PFSK-1 (cell line): ENCODE measurements around the gene PIK3R1.

Experiments used
- FOXP2 ChIP-seq: optimal IDR thresholded peaks from 2 replicates; pipeline ENCODE3; 2011; ENCODE audit warnings: borderline replicate concordance, control low read depth, inconsistent platforms; ENCODE audit not compliant: insufficient read depth; ENCODE audit errors: extremely low read length, extremely low read depth
- POLR2AphosphoS5 ChIP-seq: IDR thresholded peaks from 2 replicates; pipeline ENCODE4 v1.6.1; 2012; ENCODE audit warnings: low read depth, mild to moderate bottlenecking, control low read depth, low read length, moderate library complexity
- SIN3A ChIP-seq: IDR thresholded peaks from 2 replicates; pipeline ENCODE4 v1.6.1; 2012; ENCODE audit warnings: mild to moderate bottlenecking, low read length, moderate library complexity, borderline replicate concordance; ENCODE audit not compliant: insufficient read depth
- TAF1 ChIP-seq: IDR thresholded peaks from 2 replicates; pipeline ENCODE4 v1.6.1; 2012; ENCODE audit warnings: low read length, control low read depth, borderline replicate concordance; ENCODE audit not compliant: insufficient read depth
- TF ChIP-seq, protein P1 (sequence below), 2 experiments: IDR thresholded peaks; 2 replicates each; pipeline versions ENCODE4 v1.6.1 to v1.8.0; 2011 to 2012; ENCODE audit warnings: low read depth in 2 of 2, low read length in 2 of 2, control low read depth in 1 of 2, inconsistent platforms in 1 of 2, mild to moderate bottlenecking in 1 of 2, moderate library complexity in 1 of 2; ENCODE audit not compliant: insufficient read depth in 1 of 2

The PIK3R1 gene

GRCh38 chr5:68277431-68277830 is 61.9 kb downstream of the PIK3R1 start:
- TF ChIP-seq SIN3A (no peak), FOXP2 (no peak), POLR2AphosphoS5 (no peak), TAF1 (no peak)
- TF ChIP-seq, protein P1, sequence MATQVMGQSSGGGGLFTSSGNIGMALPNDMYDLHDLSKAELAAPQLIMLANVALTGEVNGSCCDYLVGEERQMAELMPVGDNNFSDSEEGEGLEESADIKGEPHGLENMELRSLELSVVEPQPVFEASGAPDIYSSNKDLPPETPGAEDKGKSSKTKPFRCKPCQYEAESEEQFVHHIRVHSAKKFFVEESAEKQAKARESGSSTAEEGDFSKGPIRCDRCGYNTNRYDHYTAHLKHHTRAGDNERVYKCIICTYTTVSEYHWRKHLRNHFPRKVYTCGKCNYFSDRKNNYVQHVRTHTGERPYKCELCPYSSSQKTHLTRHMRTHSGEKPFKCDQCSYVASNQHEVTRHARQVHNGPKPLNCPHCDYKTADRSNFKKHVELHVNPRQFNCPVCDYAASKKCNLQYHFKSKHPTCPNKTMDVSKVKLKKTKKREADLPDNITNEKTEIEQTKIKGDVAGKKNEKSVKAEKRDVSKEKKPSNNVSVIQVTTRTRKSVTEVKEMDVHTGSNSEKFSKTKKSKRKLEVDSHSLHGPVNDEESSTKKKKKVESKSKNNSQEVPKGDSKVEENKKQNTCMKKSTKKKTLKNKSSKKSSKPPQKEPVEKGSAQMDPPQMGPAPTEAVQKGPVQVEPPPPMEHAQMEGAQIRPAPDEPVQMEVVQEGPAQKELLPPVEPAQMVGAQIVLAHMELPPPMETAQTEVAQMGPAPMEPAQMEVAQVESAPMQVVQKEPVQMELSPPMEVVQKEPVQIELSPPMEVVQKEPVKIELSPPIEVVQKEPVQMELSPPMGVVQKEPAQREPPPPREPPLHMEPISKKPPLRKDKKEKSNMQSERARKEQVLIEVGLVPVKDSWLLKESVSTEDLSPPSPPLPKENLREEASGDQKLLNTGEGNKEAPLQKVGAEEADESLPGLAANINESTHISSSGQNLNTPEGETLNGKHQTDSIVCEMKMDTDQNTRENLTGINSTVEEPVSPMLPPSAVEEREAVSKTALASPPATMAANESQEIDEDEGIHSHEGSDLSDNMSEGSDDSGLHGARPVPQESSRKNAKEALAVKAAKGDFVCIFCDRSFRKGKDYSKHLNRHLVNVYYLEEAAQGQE (IDR thresholded peaks at IDR 0.05; ENCODE audit: insufficient read depth in 1 of 2, low read depth in 2 of 2, low read length in 2 of 2), result no peak

DNA sequence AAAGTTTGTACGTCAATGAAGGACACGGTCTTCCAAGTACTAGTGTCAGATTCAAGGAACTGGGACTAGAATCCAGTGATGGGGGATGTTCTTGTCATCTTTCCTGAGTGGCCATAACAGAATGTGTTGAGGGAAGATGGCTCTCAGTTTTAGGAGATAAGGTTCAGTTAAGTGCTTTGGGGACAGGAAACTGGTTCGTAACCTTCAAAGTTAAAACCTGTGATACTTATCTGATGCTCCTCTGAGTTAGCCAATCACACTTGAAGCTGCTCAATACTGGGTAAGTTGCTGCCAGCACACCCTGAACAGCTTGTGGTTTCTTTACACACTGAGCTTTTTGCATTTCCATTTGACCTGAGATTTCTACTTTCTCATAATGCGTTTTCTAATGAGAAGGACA is 64.4 kb downstream of the PIK3R1 start:
- TF ChIP-seq SIN3A, result no peak
- TF ChIP-seq, protein P1 (IDR thresholded peaks at IDR 0.05; ENCODE audit: insufficient read depth in 1 of 2, low read depth in 2 of 2, low read length in 2 of 2), result no peak
- TF ChIP-seq FOXP2, result no peak
- no peak for TF ChIP-seq TAF1
- TF ChIP-seq POLR2AphosphoS5, result no peak

DNA sequence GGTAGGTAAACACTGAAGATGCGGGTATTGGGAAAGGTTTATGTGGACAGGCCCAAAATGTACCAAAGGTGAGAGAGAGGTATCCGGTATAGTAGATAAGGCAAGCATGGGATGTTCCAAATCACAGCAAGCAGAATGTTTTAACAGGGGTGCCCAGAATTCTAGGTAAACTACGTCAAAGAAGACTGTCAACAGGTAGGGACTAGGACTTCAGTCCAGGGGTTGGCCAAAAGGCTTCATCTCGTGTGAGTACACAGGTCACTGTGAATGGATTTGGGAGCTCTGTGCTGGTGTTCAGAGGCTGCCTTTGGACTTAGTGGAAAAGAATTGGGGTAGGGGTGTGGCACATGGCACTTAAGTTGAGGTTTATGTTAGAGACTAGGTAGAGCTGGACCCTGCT is 66.4 kb downstream of the PIK3R1 start:
- TF ChIP-seq FOXP2, result no peak
- no peak for TF ChIP-seq POLR2AphosphoS5
- no peak for TF ChIP-seq SIN3A
- TF ChIP-seq, protein P1 (IDR thresholded peaks at IDR 0.05; ENCODE audit: insufficient read depth in 1 of 2, low read depth in 2 of 2, low read length in 2 of 2), result no peak
- TF ChIP-seq TAF1, result no peak

DNA sequence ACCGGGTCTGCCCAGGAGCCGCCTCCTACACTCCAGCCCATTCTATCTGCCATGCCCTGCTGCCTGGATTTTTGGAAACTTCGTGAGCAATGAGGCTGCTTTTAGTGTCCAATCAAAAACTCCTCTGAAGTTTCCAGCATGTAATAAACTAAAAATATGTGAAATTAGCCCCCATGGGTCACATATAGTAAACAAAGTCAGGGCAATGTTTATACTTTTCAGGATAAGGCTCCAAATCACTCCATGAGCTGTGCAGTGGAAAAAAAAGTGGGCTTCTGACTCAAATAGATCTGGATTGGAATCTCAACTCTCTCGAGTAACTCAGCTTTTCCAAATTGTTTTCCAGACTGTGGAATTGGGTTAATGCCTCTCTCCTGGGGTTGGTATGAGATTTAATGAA is 68.2 kb downstream of the PIK3R1 start:
- no peak for TF ChIP-seq TAF1
- TF ChIP-seq, protein P1 (IDR thresholded peaks at IDR 0.05; ENCODE audit: insufficient read depth in 1 of 2, low read depth in 2 of 2, low read length in 2 of 2), result no peak
- TF ChIP-seq FOXP2, result no peak
- TF ChIP-seq POLR2AphosphoS5, result no peak
- TF ChIP-seq SIN3A, result no peak

- TF ChIP-seq TAF1 (no peak), SIN3A (no peak), FOXP2 (no peak), POLR2AphosphoS5 (no peak)
- TF ChIP-seq, protein P1 (IDR thresholded peaks at IDR 0.05; ENCODE audit: insufficient read depth in 1 of 2, low read depth in 2 of 2, low read length in 2 of 2), result no peak
These were observed 69.7 kb downstream of the PIK3R1 start for GRCh38 chr5:68285075-68285840.
